ENCODE data around the gene FLRT2.

Gene FLRT2

GRCh38 chr14:85529803-85530574 lies at the start of gene FLRT2:
TSS of gene FLRT2 (plus strand) at chr14:85530144. CDS start at chr14:85621515, 91,371 bp downstream.
- no peak for DNase-seq (ENCODE audit: low read depth in 2 of 3, low spot score in 2 of 3)

GRCh38 chr14:85481471-85481870 lies 48.5 kb upstream of the FLRT2 start:
- no peak for DNase-seq (ENCODE audit: low read depth in 2 of 3, low spot score in 2 of 3)

- DNase-seq (ENCODE audit: low read depth in 2 of 3, low spot score in 2 of 3) = no peak
These were observed 47.4 kb upstream of the FLRT2 start for GRCh38 chr14:85482552-85482951.

- no peak for DNase-seq (ENCODE audit: low read depth in 2 of 3, low spot score in 2 of 3)
These were observed 46.9 kb upstream of the FLRT2 start for GRCh38 chr14:85483037-85483436.

- no peak for DNase-seq (ENCODE audit: low read depth in 2 of 3, low spot score in 2 of 3)
These were observed 46.3 kb upstream of the FLRT2 start for GRCh38 chr14:85483652-85484051.

- DNase-seq (ENCODE audit: low read depth in 2 of 3, low spot score in 2 of 3) = no peak
These were observed 42.7 kb upstream of the FLRT2 start for GRCh38 chr14:85487215-85487614.

- no peak for DNase-seq (ENCODE audit: low read depth in 2 of 3, low spot score in 2 of 3)
These were observed 28.2 kb upstream of the FLRT2 start for GRCh38 chr14:85501751-85502150.

- DNase-seq (ENCODE audit: low read depth in 2 of 3, low spot score in 2 of 3) = no peak
These were observed 21.1 kb upstream of the FLRT2 start for GRCh38 chr14:85508863-85509262.

GRCh38 chr14:85512451-85512850 lies 17.5 kb upstream of the FLRT2 start:
- no peak for DNase-seq (ENCODE audit: low read depth in 2 of 3, low spot score in 2 of 3)

- no peak for DNase-seq (ENCODE audit: low read depth in 2 of 3, low spot score in 2 of 3)
These were observed 15.5 kb upstream of the FLRT2 start for GRCh38 chr14:85514487-85514886.

GRCh38 chr14:85516239-85517113 lies 13.5 kb upstream of the FLRT2 start:
- DNase-seq (ENCODE audit: low read depth in 2 of 3, low spot score in 2 of 3) = no peak

- DNase-seq (ENCODE audit: low read depth in 2 of 3, low spot score in 2 of 3) = no peak
These were observed 12.7 kb upstream of the FLRT2 start for GRCh38 chr14:85517114-85517688.

- no peak for DNase-seq (ENCODE audit: low read depth in 2 of 3, low spot score in 2 of 3)
These were observed 10.2 kb upstream of the FLRT2 start for GRCh38 chr14:85519661-85520305.

- no peak for DNase-seq (ENCODE audit: low read depth in 2 of 3, low spot score in 2 of 3)
These were observed 9.4 kb upstream of the FLRT2 start for GRCh38 chr14:85520581-85520980.

- DNase-seq (ENCODE audit: low read depth in 2 of 3, low spot score in 2 of 3) = no peak
These were observed 6.3 kb upstream of the FLRT2 start for GRCh38 chr14:85523624-85524023.

- DNase-seq (ENCODE audit: low read depth in 2 of 3, low spot score in 2 of 3) = no peak
These were observed 2.9 kb upstream of the FLRT2 start for GRCh38 chr14:85527006-85527405.

GRCh38 chr14:85527445-85528035 lies 2.4 kb upstream of the FLRT2 start:
- DNase-seq (ENCODE audit: low read depth in 2 of 3, low spot score in 2 of 3) = no peak

GRCh38 chr14:85528080-85528896 lies 1.7 kb upstream of the FLRT2 start:
- no peak for DNase-seq (ENCODE audit: low read depth in 2 of 3, low spot score in 2 of 3)

GRCh38 chr14:85528897-85529631 lies 880 bp upstream of the FLRT2 start:
- no peak for DNase-seq (ENCODE audit: low read depth in 2 of 3, low spot score in 2 of 3)

Measured in activated CD8-positive, alpha-beta memory T cell treated with anti-CD3 and anti-CD28 coated beads for 48 hours (primary cell).